ENCODE data around the gene KRT79.

KRT79 gene

DNA sequence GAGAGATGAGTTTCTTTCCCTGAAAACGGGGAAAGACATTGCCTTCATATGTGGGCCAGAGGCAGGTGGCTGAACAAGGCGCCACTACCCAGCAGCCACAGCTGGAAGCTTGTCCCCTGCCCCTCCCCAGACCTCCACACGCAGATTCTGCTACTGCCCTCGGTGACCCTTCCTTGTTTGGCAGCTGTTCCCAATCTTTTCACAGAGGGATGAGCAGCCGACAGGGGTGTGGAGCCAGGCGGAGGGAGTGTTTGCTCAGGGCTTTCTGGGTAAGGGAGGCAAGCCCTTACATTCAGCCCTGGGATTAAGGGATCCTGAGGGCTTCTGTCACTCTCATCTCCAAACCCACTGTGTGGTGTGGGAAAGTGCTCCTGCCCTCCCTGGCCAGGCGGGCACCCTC lies 15.7 kb downstream of the KRT79 start:
- no peak for DNase-seq

- no peak for DNase-seq
Measured at GRCh38 chr12:52817699-52818238, 16.3 kb downstream of the KRT79 start.

DNA sequence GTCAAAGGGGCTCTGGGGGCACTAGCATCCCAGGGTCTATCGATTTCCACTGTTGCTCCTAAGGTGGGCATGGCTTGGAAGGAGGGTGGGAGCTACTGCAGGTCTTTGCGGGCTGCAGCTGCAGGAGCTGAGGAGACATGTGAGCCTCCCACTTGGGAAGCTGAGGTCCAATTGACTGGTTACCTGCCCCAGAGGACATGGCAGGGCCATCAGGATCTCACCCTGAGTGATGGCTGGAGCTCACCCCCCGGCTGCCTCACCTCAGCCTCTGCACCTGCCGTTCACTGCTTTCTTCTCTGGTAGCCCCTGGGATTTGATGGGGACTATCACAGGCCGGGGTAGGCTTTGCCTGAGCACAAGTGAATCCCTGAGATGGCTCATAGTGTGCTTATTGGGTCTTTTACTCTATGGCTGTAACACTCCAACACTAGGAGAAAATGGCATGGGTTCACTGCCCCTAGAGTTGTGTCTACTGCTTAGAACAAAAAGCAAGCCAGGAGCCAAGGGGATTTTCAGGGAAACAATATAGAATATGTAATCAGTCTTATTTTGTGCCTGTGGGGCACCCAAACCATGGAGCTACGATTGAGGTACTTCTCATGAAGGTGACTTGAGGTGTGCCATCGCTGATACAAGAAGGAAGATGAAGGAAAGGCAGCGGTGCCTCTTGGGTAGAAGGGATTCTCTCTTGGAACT lies 17.0 kb downstream of the KRT79 start:
- DNase-seq = no peak

DNA sequence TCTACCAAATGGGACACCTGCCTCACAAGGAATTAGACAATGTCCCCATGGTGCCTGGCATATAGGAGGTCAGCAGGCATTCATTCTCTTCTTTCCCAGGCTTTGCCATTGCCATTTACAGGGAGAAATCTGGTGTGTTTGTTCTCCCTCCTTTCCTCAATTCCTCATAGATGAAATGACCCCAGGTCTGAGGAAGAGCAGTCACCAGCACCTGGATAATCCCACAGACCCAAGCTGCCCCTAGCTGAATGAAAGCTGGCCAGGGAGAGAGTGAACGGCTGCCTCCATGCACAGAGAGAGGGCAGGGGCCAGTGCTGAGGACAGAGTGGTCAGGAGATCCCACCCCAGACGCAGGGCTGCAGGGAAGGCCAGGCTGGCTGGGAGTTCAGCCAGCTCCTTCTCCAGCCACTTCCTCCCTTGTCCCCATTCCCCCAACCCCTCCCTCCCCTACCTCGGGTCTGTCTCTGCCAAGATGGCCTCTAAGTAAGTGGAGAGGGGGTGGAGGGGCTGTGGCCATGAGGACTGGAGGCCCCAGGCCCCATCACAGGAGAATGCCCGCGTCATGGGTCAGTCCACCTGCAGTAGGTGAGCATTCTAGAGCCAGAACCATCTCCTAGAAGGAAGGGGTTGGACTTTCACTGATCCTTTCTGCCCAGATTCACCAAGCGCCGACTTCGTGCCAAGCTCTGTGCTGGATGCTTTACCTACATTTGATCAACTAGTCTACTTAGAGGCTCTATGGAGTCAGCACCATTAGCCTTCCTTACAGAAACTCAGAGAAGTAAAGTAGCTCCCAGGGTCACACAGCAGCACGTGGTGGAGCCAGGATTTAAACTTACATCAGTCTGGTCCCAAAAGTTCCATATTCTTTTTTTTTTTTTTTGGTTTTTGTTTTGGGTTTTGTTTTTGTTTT lies 18.2 kb downstream of the KRT79 start:
- DNase-seq = no peak

GRCh38 chr12:52815161-52815560 lies 18.9 kb downstream of the KRT79 start:
- DNase-seq = no peak

DNA sequence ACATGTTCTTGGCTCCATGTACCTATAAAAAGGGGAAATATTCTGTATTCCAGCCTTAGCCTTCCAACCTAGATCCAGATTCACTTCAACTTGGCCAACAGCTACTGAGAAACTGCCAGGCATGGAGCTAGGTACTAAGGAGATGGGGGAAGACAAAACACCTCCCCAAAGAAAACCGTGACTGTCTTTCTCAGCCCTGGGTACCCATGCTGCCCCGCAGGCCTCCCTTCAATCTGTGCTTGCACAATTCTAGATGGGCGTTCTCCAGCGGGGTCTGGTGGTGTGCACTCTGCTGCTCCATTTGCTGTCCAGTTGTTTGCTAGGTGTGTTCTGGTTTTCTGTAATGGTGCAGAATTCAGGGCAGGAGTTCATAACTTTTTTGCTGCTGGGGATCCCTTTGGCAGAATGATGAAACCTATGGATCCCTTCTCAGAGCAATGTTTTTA lies 19.4 kb downstream of the KRT79 start:
- no peak for DNase-seq

GRCh38 chr12:52813885-52814709 lies 20.0 kb downstream of the KRT79 start, which contains the start of gene KRT4:
Gene KRT4 (minus strand): TSS chr12:52814116. CDS start chr12:52814058, 58 bp downstream.
- DNase-seq = no peak

DNA sequence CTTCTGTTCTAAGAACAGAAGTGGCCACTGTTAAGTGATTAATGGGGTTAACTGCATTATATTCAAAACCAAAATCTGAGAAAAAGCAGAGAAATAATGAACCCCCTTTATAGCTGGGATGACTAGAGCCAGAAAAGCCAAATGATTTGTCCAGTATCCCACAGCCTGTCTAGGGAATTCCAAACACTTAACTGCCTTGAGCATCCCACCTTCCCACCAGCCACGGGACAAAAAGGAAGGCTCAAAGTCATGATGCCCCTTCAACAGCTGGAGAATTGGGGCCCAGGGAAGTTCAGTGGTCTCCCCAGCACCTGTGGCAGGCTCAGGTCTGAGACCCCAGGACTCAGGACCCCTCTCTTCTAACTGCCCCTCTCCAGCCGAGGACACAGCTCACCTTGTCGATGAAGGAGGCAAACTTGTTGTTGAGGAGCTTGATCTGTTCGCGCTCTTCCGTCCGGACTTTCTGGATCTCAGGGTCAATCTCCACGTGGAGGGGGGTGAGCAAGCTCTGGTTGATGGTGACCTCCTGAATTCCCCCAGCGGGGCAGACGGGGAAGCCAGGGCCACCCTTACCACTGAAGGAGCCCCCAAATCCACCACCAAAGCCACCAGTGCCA lies 20.8 kb downstream of the KRT79 start:
- no peak for DNase-seq

- DNase-seq = no peak
Measured at GRCh38 chr12:52812749-52813148, 21.4 kb downstream of the KRT79 start.

DNA sequence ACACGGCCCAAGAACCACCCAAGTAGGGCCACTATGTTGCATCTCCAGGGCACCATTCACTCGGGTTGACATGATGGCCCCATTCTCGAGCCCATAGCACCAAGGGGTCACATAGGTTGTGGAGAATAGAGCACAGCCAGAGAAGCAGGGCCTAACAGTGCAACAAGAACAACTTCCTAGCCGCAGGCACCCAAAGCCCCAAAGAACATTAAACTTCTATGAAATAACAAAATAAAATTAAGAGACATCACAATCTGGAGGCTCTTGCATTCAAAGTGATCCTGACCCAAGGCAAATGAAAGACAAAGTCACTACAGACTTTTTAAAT lies 22.1 kb downstream of the KRT79 start:
- no peak for DNase-seq

DNA sequence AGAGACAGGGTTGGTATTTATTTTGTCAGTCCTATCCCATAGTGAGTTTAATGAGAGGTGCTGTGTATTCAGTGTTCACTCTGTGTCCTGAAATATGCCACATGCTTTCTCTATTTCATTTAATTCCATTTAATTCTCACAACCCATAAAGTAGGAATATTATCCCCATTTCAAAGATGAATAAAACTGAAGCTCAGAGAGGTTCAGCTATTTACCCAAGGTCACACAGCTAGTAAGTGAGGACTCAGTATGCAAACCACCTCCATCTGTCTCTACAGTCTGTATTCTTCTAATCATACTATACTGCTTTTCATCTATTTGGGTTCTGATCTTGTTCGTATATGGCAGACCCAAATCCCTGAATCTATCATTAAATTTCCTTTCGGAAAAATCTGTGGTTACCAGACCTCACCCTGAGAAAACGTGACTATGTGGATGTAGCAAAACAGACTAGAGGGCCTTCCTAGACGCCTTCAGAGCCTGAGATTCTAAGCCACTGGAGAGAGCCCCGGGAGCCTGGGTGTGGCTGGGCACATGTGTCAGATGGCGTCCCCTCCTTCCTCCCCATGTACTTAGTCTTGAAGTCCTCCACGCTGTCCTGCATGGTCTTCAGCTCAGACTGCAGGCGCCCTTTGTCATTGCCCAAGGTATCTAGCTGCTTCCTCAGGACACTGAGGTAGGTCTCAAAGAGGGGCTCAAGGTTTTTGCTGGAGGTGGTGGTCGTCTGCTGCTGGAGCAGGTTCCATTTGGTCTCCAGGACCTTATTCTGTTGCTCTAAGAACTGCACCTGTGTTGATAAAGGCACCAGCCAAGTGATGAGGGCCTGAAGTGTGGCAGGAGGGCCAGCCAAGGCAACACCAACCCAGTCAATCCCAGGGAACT lies 22.7 kb downstream of the KRT79 start:
- no peak for DNase-seq

- DNase-seq = no peak
Measured at GRCh38 chr12:52810554-52810953, 23.6 kb downstream of the KRT79 start.

DNA sequence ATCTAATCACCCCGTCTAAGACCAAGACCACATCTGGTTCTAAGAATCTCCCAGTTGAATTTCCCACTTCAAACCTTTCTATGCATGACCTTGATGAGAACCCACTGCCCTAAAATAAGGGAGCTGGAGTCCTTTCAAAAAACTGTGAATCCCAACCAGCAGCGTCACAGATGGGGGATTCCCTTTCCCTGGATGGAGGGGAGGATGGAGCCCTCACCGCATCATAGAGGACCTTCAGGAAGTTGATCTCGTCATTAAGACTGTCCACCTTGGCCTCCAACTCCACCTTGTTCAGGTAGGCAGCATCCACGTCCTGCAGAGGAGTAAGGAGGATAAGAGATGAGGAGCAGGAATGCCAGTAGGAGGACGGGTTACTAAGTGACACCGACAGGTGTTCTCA lies 24.9 kb downstream of the KRT79 start:
- no peak for DNase-seq

- DNase-seq = no peak
Measured at GRCh38 chr12:52808573-52809160, 25.4 kb downstream of the KRT79 start.

- no peak for DNase-seq
Measured at GRCh38 chr12:52807544-52808470, 26.3 kb downstream of the KRT79 start.

DNA sequence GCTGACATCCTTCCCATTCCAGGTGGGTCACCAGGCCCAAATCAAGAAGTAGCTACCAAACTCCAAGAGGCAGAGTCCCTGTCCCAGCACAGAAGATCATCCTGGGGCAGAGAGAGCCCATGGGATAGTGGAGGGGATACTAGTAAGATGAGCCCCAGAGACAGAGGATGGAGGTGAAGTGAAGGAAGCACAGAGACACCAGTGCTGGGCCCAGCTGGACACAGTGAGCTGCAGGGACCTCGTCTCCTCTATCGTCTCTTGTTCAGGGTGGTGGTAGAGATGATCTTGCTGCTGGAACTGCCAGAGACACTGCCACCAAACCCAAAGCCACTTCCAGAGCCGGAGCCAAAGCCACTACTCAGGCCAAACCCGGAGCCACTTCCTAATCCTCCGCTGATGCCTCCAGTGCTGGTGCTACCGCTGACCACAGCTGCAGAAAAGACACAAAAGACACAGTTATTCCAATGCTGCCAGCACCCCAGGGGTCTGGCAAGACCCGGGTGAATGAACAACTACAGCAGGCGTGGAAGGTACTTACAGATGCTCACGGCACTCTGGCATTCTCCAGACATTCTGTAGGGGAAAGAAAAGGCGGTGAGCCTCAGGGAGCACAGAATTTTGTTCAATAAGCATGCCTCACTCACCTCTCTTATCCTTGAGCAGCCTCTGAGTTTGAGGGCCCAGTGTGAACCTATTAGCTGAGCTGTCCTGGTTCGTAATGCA lies 27.1 kb downstream of the KRT79 start:
- no peak for DNase-seq

GRCh38 chr12:52806169-52806811 lies 27.8 kb downstream of the KRT79 start:
- DNase-seq = no peak

- DNase-seq = no peak
Measured at GRCh38 chr12:52805739-52806138, 28.4 kb downstream of the KRT79 start.

DNA sequence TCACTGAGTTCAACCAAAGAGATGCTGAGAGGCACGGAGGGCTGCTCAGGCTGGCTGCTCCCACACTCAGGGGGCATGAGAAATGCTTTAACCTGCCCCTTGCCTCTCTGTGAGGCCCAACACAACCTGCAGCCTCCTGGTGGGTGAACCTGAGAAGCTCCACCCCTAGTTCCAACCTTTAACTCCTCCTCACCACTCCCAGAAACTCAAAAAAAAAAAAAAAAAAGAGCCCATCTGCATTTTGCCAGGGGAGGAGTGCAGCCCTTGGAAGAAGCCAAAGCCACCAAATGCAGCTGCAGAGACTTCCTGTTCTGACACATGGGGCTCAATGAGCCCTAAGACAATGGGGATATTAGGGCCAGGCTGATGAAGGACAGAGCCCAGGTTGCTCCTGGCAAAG lies 29.1 kb downstream of the KRT79 start:
- DNase-seq = no peak
